Activated CD4-positive, alpha-beta T cell treated with anti-CD3 and anti-CD28 coated beads, Interleukin-2, amount 10 ng/mL, durations not matched to agents 7 days and 5 days (primary cell): ENCODE data around the gene MATK. TPM values are rescaled to one million over a fixed set of nuclear protein-coding genes. Genes with fewer than 3 reads are reported as not detected.
A peak's percentile ranks its signal among the peaks of the same experiment; 100 is the strongest.
"Not testable (repeated sequence)": the region's sequence is repeated elsewhere in the genome, so short reads cannot be mapped to it uniquely, and the experiment has no call there.

Experiments
- CTCF ChIA-PET: fragments of 350-600 bp; sonication (Branson Sonifier 250); formaldehyde crosslinking; loops from one replicate; lab custom pipeline; 2021; ENCODE audit warnings: antibody characterized with exemption; lab: Charles Lee
- POLR2A ChIA-PET: fragments of 350-600 bp; sonication (Branson Sonifier 250); formaldehyde crosslinking; loops from one replicate; lab custom pipeline; 2021; ENCODE audit warnings: antibody characterized with exemption; lab: Charles Lee
- DNase-seq: peaks from one replicate; pipeline ENCODE4 v3.0.0-alpha.2; 2020
- H3K27ac Mint-ChIP-seq: one replicate; pipeline ENCODE4 v1.8.0; 2021; ENCODE audit warnings: mild to moderate bottlenecking, moderate library complexity, mixed read lengths
- H3K27me3 Mint-ChIP-seq: one replicate; pipeline ENCODE4 v1.8.0; 2021; ENCODE audit warnings: mixed read lengths
- H3K36me3 Mint-ChIP-seq: one replicate; pipeline ENCODE4 v1.8.0; 2021; ENCODE audit warnings: low read depth, mixed read lengths
- H3K4me1 Mint-ChIP-seq: one replicate; pipeline ENCODE4 v1.8.0; 2021; ENCODE audit warnings: mixed read lengths
- H3K4me3 Mint-ChIP-seq: one replicate; pipeline ENCODE4 v1.8.0; 2021; ENCODE audit warnings: mild to moderate bottlenecking, moderate library complexity, mixed read lengths
- H3K9me3 Mint-ChIP-seq: one replicate; pipeline ENCODE4 v1.8.0; 2021; ENCODE audit warnings: mixed read lengths
- total RNA-seq, 2 experiments: library from RNA; stranded (reverse); gene quantifications; one replicate each; pipeline ENCODE4 v1.2.3, GENCODE V29; 2021

The MATK gene
- total RNA-seq, 2 experiments from 2014 or later: 14.8 to 18.3 TPM

GRCh38 chr19:3823350-3823713 is 37.2 kb upstream of the MATK start:
- Mint-ChIP-seq H3K36me3 (no peaks in the 10 kb centered on the region), H3K27me3 (no peaks in the 10 kb centered on the region), H3K9me3 (no peaks in the 10 kb centered on the region), H3K4me3 (no peak overlapping the region), H3K27ac (no peak overlapping the region), H3K4me1 (peaks cover 10% of the 10 kb centered on the region)
- ChIA-PET CTCF (interaction anchor here (0.5 to 1.1 kb wide), 2 partner anchors 51 to 224 kb away, joined by 3 to 4 read pairs; no protein-coding TSS in a partner anchor), POLR2A (interaction anchor here (0.5 kb wide), 1 partner anchor 33 kb away, joined by 3 read pairs; no protein-coding TSS in a partner anchor)
- no peak for DNase-seq

- Mint-ChIP-seq H3K4me1 (peaks cover 15% of the 10 kb centered on the region), H3K36me3 (no peaks in the 10 kb centered on the region), H3K9me3 (no peaks in the 10 kb centered on the region), H3K27ac (no peak overlapping the region), H3K4me3 (no peak overlapping the region), H3K27me3 (no peaks in the 10 kb centered on the region)
- no peak for DNase-seq
- CTCF ChIA-PET: interaction anchor here (0.9 to 2.2 kb wide), 14 partner anchors 8 to 72 kb away, joined by 3 to 20 read pairs (median 6); partner anchors contain the start of genes APBA3 and MRPL54
- POLR2A ChIA-PET: interaction anchor here (0.5 kb wide), 1 partner anchor 32 kb away, joined by 3 read pairs; no protein-coding TSS in a partner anchor
These were observed 36.6 kb upstream of the MATK start for GRCh38 chr19:3822683-3823349.

GRCh38 chr19:3821857-3822364 is 35.7 kb upstream of the MATK start:
- Mint-ChIP-seq H3K4me3 (no peak overlapping the region), H3K9me3 (no peaks in the 10 kb centered on the region), H3K4me1 (peaks cover 17% of the 10 kb centered on the region), H3K36me3 (no peaks in the 10 kb centered on the region), H3K27me3 (no peaks in the 10 kb centered on the region), H3K27ac (peak overlapping the region; percentile 71)
- ChIA-PET CTCF (interaction anchor here (0.6 to 2.2 kb wide), 26 partner anchors 9 to 898 kb away, joined by 3 to 20 read pairs (median 4); partner anchors contain the start of genes APBA3 and MRPL54), POLR2A (interaction anchor here (1.1 kb wide), 1 partner anchor 59 kb away, joined by 4 read pairs; the partner anchor contains the start of gene MRPL54)
- peak; percentile 87 for DNase-seq

- POLR2A ChIA-PET: no interaction called here
- Mint-ChIP-seq H3K4me1 (peaks cover 17% of the 10 kb centered on the region), H3K4me3 (no peak overlapping the region), H3K27me3 (no peaks in the 10 kb centered on the region), H3K9me3 (no peaks in the 10 kb centered on the region), H3K27ac (no peak overlapping the region), H3K36me3 (no peaks in the 10 kb centered on the region)
- no peak for DNase-seq
- CTCF ChIA-PET: interaction anchor here (1.0 to 2.2 kb wide), 6 partner anchors 9 to 128 kb away, joined by 3 to 20 read pairs (median 9); no protein-coding TSS in a partner anchor
These were observed 35.0 kb upstream of the MATK start for GRCh38 chr19:3821156-3821555.

- no peaks in the 10 kb centered on the region for H3K27me3 Mint-ChIP-seq
- ChIA-PET POLR2A (no interaction called here), CTCF (no interaction called here)
- H3K9me3 Mint-ChIP-seq: no peaks in the 10 kb centered on the region
- peaks cover 17% of the 10 kb centered on the region for H3K4me1 Mint-ChIP-seq
- H3K27ac Mint-ChIP-seq: no peak overlapping the region
- no peak overlapping the region for H3K4me3 Mint-ChIP-seq
- no peaks in the 10 kb centered on the region for H3K36me3 Mint-ChIP-seq
- no peak for DNase-seq
These were observed 33.8 kb upstream of the MATK start for GRCh38 chr19:3819989-3820388.

- CTCF ChIA-PET: interaction anchor here (0.5 to 2.6 kb wide), 2 partner anchors 56 to 859 kb away, joined by 5 to 15 read pairs; partner anchors contain the start of genes APBA3 and MRPL54
- DNase-seq: no peak
- H3K4me3 Mint-ChIP-seq: no peak overlapping the region
- no peak overlapping the region for H3K27ac Mint-ChIP-seq
- POLR2A ChIA-PET: interaction anchor here (0.6 kb wide), 1 partner anchor 691 kb away, joined by 3 read pairs; no protein-coding TSS in a partner anchor
- H3K27me3 Mint-ChIP-seq: no peaks in the 10 kb centered on the region
- no peaks in the 10 kb centered on the region for H3K36me3 Mint-ChIP-seq
- peaks cover 28% of the 10 kb centered on the region for H3K4me1 Mint-ChIP-seq
- H3K9me3 Mint-ChIP-seq: no peaks in the 10 kb centered on the region
These were observed 32.7 kb upstream of the MATK start for GRCh38 chr19:3818918-3819317.

- H3K27ac Mint-ChIP-seq: peak overlapping the region; percentile 31
- ChIA-PET POLR2A (interaction anchor here (0.6 kb wide), 1 partner anchor 692 kb away, joined by 3 read pairs; no protein-coding TSS in a partner anchor), CTCF (interaction anchor here (0.5 to 2.6 kb wide), 2 partner anchors 56 to 859 kb away, joined by 5 to 15 read pairs; partner anchors contain the start of genes APBA3 and MRPL54)
- peaks cover 32% of the 10 kb centered on the region for H3K4me1 Mint-ChIP-seq
- no peaks in the 10 kb centered on the region for H3K27me3 Mint-ChIP-seq
- H3K36me3 Mint-ChIP-seq: no peaks in the 10 kb centered on the region
- no peak for DNase-seq
- no peak overlapping the region for H3K4me3 Mint-ChIP-seq
- H3K9me3 Mint-ChIP-seq: no peaks in the 10 kb centered on the region
These were observed 32.3 kb upstream of the MATK start for GRCh38 chr19:3818466-3818865.

- no peak overlapping the region for H3K4me3 Mint-ChIP-seq
- no peaks in the 10 kb centered on the region for H3K27me3 Mint-ChIP-seq
- H3K9me3 Mint-ChIP-seq: no peaks in the 10 kb centered on the region
- ChIA-PET CTCF (interaction anchor here (1.3 to 2.6 kb wide), 2 partner anchors 13 to 55 kb away, joined by 3 to 15 read pairs; partner anchors contain the start of genes APBA3 and MRPL54), POLR2A (no interaction called here)
- H3K27ac Mint-ChIP-seq: peak overlapping the region; percentile 31
- DNase-seq: no peak
- no peaks in the 10 kb centered on the region for H3K36me3 Mint-ChIP-seq
- H3K4me1 Mint-ChIP-seq: peaks cover 39% of the 10 kb centered on the region
These were observed 31.6 kb upstream of the MATK start for GRCh38 chr19:3817761-3818160.

GRCh38 chr19:3816566-3817218 is 30.5 kb upstream of the MATK start:
- CTCF ChIA-PET: interaction anchor here (0.7 to 1.3 kb wide), 2 partner anchors 12 to 116 kb away, joined by 3 read pairs; no protein-coding TSS in a partner anchor
- DNase-seq: no peak
- peaks cover 43% of the 10 kb centered on the region for H3K4me1 Mint-ChIP-seq
- H3K4me3 Mint-ChIP-seq: no peak overlapping the region
- H3K27ac Mint-ChIP-seq: no peak overlapping the region
- POLR2A ChIA-PET: no interaction called here
- peaks cover 4% of the 10 kb centered on the region for H3K36me3 Mint-ChIP-seq
- no peaks in the 10 kb centered on the region for H3K27me3 Mint-ChIP-seq
- no peaks in the 10 kb centered on the region for H3K9me3 Mint-ChIP-seq

GRCh38 chr19:3816148-3816547 is 30.0 kb upstream of the MATK start:
- peaks cover 41% of the 10 kb centered on the region for H3K4me1 Mint-ChIP-seq
- H3K4me3 Mint-ChIP-seq, POLR2A ChIA-PET: not testable (repeated sequence)

GRCh38 chr19:3814648-3815047 is 28.5 kb upstream of the MATK start:
- H3K9me3 Mint-ChIP-seq: no peaks in the 10 kb centered on the region
- ChIA-PET POLR2A (no interaction called here), CTCF (interaction anchor here (0.6 kb wide), 1 partner anchor 158 kb away, joined by 3 read pairs; no protein-coding TSS in a partner anchor)
- DNase-seq: no peak
- peaks cover 4% of the 10 kb centered on the region for H3K36me3 Mint-ChIP-seq
- peaks cover 42% of the 10 kb centered on the region for H3K4me1 Mint-ChIP-seq
- peak overlapping the region; percentile 96 for H3K27ac Mint-ChIP-seq
- no peaks in the 10 kb centered on the region for H3K27me3 Mint-ChIP-seq
- no peak overlapping the region for H3K4me3 Mint-ChIP-seq

More at GRCh38 chr19:3816148-3816547, 30.0 kb upstream of the MATK start:
- DNase-seq, H3K27me3 Mint-ChIP-seq, H3K36me3 Mint-ChIP-seq, H3K9me3 Mint-ChIP-seq, H3K27ac Mint-ChIP-seq: not testable (repeated sequence)
- CTCF ChIA-PET: interaction anchor here (0.7 kb wide), 1 partner anchor 115 kb away, joined by 3 read pairs; no protein-coding TSS in a partner anchor
